Hematopoietic multipotent progenitor cell treated with erythropoietin and hydrocortisone succinate and interleukin-3 and kit ligand, for 6 days (in vitro differentiated cells): ENCODE results near the gene ITGB2.
A peak's percentile ranks its signal among the peaks of the same experiment; 100 is the strongest.

Experiments
- DNase-seq: peaks from one replicate; pipeline ENCODE4 v3.0.0-alpha.2; 2015

ITGB2 gene

DNA sequence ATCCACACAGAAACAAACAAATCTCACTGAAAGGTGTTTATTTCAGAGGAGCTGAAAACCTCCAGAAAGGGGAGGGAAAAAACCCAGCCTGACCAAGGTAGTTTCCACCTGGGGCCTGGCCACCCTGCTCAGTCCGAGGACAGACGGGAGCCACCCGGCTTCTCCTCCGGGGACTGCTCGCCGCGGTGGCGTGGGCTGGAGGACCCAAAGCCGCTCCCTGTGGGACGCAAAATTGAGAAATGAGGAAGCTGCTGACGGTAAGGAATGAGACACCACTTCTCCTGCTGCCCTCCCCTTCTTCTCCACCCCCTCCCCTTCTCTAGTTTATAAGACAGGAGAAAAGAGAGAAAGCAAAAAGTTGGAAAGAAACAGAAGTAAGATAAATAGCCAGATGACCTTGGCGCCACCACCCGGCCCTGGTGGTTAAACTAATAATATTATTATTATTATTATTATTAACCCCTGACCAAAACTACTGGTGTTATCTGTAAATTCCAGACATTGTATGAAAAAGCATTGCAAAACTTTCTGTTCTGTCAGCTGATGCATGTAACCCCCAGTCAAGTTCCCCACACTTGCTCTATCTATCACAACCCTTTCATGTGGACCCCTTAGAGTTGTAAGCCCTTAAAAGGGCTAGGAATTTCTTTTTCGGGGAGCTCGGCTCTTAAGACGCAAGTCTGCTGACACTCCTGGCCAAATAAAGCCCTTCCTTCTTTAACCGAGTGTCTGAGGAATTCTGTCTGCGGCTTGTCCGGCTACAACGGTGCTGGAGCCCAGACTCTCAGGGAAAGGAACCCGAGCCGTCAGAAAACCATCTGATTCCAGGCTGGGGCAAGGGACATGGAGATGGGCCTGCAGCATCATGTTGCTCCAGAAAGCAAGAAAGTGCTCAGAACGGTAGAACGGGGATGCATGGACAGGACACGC, 12.5 kb downstream of the ITGB2 start:
- peak; percentile 56 for DNase-seq

DNA sequence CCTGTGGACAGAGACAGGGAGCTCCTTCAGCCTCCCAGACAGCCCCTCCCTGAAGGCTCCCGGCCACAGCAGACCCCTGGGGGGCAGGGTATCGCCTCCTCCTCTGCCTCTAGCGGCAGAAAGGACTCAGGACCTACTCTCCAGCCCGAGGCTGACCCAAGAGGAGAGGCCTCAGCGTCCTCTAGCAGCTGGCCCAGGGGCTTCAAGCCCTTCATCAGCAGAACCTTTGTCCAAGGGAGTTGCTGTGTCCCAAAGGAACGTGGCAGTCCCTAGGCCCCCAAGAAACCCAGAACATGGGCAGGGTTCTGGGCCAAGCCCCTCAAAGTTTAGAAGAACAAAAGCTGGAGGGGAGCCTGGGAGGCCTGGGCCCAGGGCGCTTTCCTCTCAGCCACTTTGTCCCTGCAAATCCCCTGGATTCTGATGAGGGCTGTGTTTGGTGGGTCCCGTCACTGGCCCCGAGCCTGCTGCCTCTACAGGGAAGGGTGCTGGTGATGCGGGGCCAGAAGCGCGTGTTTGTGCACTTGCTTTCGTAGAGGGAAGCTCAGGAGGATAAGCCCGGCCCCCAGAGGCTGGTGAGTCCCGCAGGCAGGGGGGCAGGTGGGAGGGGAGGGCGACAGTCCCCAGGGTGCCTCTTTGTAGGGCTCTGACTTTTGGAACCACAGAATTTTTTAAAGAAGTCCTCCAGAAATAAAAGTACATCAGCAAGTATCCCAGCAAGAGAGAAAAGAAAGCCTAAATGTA, 13.3 kb downstream of the ITGB2 start:
- DNase-seq = no peak

DNA sequence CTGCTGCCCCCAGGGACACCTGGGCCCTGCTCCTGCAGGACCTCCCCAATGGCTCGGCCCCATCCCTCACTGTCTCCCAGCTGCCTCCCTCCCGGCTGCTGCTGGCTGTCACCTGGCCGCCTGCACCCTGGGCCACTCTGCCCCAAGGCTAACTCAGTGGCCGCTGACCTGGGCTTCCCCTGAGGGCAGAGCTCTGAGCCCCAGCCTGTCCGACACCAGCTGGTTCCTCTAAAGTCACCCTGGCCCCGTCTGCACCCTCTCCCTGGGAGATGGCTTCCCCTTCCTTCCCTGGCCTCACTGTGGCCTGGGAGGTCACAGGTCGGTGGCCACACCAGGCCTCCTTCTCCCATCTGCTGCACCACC, 15.0 kb downstream of the ITGB2 start:
- no peak for DNase-seq

DNA sequence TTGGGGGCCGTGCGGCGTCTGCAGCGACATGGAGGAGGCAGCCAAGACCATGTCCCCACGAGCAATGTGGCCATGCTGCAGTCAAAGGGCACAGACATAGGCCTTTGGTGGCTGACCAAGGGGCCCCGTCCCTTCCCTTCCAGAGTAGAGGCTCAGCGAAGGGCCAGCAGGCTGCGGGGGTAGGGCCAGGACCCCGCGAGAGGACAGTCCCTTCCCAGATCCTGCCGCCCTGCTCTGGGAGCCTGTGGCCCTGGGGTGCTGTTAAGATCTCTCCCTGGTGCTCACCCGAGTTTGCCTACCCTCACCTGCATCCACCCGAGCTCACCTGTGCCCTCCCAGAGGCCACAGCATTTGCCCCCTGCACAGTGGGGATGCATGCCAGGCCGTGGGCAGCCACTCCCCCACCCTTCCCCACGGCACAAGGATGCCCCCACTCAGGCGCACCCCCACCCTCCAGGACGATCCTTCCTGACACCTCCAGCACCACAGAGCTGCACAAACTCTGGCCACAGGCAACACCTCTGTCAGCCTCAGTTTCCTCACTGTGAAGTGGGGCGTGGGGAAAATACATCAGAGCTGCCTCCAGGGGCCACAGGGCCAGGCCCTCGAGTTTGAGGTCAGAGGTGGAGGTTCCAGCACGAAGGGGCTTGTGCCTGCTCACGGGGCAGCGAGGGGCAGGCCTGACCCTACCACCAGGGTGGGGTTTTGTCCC, 15.5 kb downstream of the ITGB2 start:
- no peak for DNase-seq

DNA sequence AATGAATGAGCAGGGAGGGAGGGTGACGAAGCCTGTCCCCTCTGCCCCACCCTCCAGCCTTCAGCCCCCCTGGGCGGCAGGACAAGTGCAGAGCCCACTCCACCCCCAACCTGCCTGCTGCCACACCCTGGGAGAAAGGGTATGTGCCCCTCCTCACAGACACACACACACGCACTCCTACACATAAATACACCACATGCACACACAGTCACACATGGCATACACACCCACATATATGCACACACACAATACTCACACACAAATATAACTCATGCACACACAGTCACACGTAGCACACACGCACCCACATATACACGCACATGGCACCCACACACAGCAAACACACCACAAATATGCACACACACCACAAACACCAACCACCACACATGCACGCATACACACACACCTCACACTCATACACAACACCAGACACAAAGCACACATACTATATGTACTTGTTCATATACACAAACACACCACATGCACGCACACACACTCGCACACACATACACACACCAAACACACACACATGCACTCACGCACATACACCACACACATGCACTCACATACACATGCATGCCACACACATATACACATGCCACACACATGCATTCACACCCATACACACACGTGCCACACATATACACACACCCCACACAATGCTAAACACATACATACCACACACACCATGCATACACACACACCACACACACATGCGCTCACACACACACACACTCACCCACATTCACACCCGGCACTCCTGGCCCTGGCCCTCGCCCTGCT, 16.4 kb downstream of the ITGB2 start:
- no peak for DNase-seq

DNA sequence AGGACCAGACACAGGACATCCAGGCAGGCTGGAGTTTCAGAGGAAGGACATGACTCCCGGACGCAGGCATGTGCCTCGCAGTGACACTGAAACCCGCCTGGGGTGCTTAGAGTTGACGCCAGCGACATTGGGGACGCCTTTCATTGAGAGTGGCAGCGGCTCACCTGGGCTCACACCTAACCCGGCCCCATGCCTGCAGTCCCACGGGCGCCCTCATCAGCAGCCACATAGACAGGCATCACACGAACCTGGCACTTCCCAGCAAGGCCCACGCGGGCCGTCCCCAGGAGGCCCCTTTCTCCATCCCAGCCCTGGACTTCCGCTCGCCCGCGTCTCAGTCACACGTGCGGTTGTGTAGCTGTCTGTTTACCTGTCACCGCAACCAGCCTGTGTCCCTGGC, 17.0 kb downstream of the ITGB2 start:
- no peak for DNase-seq

DNA sequence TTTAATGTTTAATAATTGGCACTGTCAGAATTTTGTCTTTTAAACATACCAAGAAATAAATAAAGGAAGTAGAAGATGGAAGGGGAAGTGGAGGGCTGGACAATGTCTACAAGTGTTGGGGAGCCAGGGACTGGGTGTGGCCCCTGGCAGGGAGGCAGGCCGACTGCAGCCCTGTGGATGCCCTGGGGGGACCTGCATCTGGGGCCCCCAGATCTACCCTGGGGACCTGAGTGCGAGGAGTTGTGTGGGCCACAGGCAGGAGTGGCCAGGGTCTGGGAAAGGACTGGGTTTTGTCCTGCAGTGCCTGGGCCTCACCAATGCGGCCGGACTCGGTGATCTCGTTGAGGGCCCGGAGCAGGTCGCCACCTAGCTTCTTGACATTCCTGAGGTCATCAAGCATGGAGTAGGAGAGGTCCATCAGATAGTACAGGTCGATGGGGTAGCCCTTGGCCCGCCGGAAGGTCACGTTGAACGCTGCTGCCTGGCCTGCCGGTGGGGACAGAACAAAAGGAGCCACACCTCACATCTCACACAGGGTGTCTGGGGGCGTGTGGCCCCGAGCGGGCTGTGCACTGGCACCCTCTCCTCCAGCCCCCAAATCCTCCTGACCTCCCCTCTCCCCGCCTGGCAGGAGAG, 17.5 kb downstream of the ITGB2 start:
- DNase-seq = no peak

DNA sequence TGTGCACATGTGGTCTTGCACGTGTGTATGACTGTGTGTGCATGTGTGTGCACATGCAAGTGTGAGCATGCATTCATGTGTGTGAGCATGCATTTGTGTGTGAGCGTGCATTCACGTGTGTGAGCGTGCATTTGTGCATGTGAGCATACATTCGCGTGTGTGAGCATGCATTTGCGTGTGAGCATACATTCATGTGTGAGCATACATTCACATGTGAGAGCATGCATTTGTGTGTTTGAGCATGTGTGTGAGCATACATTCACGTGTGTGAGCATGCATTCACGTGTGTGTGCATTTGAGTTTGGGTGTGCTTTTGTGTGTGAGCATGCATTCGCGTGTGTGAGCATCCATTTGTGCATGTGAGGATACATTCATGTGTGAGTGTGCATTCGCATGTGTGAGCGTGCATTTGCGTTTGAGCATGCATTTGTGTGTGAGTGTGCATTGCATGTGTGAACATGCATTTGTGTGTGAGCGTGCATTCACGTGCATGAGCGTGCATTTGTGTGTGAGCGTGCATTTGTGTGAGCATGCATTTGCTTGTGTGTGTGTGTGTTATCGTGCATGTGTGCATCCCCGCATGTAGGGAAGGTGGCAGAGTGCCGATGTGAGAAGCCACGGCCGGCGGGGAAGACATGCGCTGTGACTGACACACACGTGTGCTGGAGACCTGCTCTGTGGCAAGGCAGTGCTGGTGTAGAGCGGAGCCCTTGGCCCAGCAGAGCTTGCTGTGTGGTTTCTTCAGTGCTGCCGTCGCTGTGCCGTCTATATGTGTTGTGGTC, 18.2 kb downstream of the ITGB2 start:
- no peak for DNase-seq

DNA sequence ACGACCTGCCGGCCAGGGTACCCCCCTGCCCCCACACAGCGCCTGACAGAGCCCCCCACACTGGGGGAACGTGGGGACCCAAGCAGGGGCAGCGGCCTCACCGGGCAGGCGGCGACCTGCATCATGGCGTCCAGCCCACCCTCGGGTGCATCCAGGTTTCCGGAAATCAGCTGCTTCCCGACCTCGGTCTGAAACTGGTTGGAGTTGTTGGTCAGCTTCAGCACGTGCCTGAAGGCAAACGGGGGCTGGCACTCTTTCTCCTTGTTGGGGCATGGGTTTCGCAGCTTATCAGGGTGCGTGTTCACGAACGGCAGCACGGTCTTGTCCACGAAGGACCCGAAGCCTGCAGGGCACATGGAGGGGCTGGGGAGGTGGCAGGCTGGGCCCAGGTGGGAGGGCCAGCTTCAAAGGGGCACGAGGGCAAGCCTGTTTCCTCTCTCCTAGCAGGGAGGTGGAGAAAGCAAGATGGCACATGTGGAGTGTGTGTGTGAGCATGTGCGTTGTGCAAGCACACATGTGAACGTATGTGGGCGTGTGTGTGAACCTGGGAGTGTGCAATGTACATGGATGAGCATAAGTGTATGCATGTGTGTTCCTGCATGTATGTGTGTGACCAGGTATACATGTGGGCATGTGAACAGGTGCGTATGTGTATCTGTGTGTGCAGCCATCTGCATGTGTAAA, 19.2 kb downstream of the ITGB2 start:
- no peak for DNase-seq

DNA sequence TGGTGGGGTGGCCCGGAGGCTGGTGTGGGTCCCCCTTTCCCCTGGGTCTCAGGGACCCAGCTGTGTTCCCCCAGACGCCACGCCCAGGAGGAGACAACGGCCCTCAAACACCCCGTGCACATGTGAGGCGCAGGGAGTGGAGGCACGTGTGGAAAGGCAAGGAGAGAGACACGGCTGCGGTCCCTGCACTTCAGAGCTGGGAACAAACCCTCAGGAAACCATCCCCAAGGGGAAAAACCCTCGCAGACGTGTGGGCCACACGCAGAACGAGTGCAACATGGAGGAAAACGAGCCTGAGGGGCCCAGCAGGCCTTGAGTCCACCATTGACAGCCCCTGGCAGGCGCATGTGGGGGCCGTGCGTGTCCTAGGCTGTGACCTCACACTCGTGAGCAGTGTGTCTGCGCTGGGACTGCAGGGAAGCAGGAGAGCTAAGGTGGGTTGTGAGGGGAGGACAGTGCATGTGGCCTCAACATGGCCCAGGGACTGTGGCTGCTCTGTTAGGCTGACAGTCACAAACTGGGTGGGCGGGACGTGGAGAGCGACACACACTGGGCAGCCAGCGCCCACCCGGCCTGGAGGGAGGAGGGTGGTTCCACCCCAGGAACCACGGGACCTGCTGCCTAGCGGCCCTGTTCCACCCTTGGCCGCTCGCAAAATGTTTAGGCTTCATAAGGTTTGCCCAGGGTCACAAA, 20.0 kb downstream of the ITGB2 start:
- no peak for DNase-seq

DNA sequence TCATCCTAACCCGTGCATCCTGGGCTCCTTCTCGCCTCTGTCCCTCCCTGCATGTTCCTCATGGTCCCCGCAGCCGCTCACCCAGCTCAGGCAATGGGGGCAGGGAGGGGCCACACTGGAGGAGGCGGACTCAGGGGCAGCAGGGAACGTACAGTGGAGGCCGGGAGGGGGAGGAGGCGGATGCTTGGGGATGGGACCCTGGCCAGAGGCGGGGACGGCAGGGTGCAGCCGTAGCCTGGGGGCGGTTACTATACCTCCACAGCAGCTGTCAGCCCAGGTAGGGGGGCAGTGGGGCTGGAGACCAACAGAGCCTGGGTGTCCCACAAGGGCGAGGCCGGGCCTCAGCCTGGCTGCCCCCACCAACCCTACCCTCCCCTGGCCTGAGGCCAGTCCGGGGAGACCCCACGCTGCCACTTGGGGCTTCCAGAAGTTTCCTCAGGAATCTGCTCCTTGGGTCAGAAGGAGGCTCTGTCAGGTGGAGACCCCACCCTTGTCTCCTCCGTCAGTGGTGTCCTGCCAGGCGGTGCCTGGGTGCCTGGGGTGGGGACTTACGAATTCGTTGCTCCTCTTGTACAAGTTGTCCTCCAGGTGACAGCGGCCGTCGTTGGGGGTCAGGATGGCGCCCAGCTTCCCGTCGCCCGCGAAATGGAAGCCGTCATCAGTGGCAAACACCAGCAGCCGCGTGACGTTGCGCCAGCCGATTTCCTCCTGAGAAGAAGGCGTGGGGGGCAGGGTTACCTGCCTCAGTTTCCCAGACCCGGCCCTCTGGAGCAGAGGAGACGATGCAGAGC, 20.7 kb downstream of the ITGB2 start:
- no peak for DNase-seq

DNA sequence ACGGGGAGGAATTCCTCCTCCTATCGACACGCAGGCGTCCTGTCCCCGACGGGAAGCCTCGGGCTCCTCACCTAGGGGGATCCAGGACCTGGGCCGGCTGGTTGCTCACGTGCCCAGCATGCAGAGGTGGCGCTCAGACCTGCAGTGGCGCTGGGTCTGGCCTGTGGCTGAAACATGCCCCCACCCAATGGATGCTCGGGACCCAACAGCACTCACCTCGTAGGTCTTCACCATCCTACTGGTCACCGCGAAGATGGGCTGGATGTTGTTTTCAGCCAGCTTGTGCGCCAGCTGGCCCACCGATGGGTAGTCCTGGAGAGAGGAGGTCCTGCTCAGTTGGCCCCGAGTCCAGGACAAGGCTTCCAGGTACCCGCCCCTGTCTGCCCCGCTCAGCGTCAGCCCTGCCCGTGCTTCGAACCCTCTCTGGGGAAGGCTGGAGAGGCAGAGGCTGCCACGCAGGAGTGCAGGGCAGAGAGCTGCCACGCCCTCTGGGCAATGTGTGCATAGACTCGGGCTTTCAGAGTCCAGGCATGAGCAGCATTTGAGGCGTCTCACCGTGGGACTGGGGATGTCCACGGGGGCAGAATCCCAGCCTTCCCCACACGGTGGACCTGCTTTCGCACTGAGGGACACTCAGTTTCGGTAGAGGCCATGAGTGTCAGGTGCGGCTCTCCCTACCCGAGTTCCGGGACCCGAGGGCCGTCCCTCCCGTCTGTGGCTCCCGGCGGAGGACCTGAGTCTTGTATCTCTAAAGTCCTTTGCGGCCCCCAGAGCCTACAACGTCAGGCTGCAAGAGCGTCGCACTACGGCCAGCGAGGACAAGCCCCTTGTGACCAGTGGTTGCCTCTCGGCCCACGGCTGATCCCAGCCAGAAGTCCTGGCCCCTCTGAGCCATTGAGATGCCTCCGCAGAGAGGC, 21.6 kb downstream of the ITGB2 start:
- no peak for DNase-seq

DNA sequence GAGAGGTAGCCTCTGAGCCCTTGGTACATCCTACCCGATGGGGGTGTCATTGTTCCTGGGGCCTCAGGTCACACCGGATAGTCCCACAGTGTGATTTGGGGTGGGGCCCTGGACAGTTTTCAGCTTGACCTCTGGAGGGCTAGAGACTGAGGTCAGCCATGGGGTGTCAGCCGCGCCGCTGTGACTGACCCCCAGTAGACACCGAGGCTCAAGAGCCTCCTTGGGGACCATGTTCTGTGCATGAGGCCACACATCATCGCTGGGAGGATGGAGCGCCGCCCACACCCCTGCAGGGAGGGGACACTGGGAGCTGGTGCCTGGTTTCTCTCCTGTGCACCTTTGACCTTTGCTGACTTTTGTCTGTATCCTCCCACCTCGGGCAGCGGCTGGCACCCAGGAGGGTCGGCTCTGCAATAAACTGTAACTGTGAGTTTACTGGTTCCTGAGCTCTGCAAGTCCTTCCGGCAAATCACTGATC, 22.6 kb downstream of the ITGB2 start:
- DNase-seq = no peak

DNA sequence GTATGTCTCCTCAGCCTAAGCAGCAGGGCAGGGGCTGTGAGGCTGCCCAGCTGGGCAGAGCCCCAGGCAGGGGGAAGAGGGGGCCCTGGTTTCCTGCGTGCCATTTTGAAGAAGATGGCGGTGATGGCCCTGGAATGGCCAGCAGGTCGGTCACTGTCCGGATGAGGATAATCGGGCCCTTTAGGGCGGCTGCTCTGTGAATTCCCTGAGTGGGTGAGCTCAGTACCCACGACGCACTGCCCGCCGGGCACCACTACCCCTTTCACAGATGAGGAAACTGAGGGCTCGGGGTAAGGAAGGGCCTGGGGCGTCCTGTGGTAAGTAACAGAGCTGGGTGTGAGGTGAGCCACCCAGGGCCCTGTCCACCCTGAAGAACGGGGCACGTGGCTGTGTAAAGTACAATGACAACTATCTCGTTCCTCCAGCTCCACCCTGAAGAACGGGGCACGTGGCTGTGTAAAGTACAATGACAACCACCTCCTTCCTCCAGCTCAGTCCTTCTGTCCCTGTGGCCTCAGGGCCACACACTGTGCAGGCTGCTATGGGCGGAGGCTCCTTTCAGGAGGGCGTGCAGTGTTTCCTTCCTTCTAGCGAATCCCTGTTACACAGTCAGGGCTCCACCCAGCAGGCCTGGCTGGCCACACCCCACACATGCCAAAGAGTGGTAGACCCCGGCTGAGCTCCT, 23.2 kb downstream of the ITGB2 start:
- DNase-seq = peak; percentile 82

DNA sequence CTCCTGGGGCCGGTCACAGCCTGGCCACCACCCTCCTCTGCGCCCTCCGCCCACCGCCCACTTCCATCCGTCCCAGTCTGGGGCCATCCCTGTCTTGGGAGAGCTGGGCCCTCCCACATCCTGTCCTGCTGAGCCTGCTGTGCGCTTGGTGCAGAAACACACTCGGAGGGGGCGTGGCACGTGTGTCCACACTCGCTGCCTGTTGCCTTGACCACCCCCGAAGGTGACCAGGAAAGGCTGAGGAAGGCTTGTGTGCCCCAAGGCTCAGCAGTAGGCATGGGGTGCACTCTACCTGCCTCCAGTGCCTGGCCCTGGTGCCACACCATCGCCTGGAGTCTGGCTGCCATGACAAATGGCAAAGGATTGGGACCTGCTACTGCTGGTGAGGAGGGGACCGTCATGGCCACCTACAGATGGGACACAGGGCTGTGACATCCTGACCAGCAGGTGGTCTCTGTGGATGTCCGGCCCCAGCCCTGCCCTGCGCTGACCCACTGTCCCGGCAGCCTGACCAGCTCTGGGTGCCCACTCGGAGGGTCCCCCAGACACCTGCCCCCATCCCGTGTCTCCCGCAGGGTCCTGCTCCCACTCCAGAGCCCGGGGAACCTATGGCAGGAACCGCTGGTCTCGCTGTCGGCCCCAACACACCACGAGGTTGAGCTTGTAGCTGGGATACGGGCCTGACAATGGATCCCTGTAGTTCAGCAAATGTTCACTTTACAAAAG, 24.0 kb downstream of the ITGB2 start:
- DNase-seq = no peak

DNA sequence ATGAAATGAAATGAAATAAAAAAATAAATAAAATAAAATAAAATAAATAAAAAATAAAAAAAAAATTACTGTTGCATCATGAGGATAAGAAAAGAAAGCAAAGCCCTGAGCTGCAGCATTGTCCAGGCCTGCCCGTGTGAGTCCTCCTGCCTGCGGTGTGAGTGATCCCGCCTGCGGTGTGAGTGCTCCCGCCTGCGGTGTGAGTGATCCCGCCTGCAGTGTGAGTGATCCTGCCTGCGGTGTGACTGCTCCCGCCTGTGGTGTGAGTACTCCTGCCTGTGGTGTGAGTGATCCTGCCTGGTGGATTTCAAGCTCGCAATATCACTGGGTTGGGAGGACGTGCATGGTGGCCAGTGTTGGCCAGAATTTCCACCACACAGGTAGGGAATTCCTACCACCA, 24.8 kb downstream of the ITGB2 start:
- no peak for DNase-seq
